K562 (cell line): ENCODE measurements around the gene PTCH2. TPM values are rescaled to one million over a fixed set of nuclear protein-coding genes. Genes with fewer than 3 reads are reported as not detected.

ENCODE experiments used
- ARID1B ChIP-seq: fragments of 450-650 bp; IDR thresholded peaks from 2 replicates; pipeline ENCODE4 v1.6.1; 2016; ENCODE audit warnings: antibody characterized with exemption, mild to moderate bottlenecking, inconsistent platforms
- GTF2F1 ChIP-seq: IDR thresholded peaks from 2 replicates; pipeline ENCODE4 v1.6.1; 2011; ENCODE audit warnings: low read depth, low read length, improper control_type of control experiment
- MGA ChIP-seq: fragments of 450-650 bp; IDR thresholded peaks from 2 replicates; pipeline ENCODE4 v1.6.1; 2016; ENCODE audit warnings: mild to moderate bottlenecking, moderate library complexity
- MNT ChIP-seq, 2 experiments: fragments of 450-650 bp; conservative IDR thresholded peaks; 2 replicates each; pipeline ENCODE4 v1.6.1; 2017; ENCODE audit warnings: mild to moderate bottlenecking in 2 of 2, moderate library complexity in 2 of 2
- PCBP2 ChIP-seq: fragments of 200-400 bp; formaldehyde crosslinking; IDR thresholded peaks from 2 replicates; pipeline ENCODE4 v1.6.1; 2018; ENCODE audit warnings: low read length, low read depth, mild to moderate bottlenecking, moderate library complexity; ENCODE audit not compliant: poor library complexity, severe bottlenecking
- SMAD1 ChIP-seq: fragments of 150-350 bp; IDR thresholded peaks from 2 replicates; pipeline ENCODE4 v1.6.1; 2014; ENCODE audit warnings: low read length, low read depth; ENCODE audit not compliant: partially characterized antibody
- SP2 ChIP-seq: IDR thresholded peaks from 2 replicates; pipeline ENCODE4 v1.6.1; 2011; ENCODE audit warnings: mild to moderate bottlenecking, low read depth, low read length, moderate library complexity; ENCODE audit not compliant: poor library complexity, severe bottlenecking; ENCODE audit errors: extremely low read depth
- SRSF3 ChIP-seq: fragments of 200-400 bp; formaldehyde crosslinking; IDR thresholded peaks from 2 replicates; pipeline ENCODE4 v1.6.1; 2016; ENCODE audit warnings: mild to moderate bottlenecking, low read length, moderate library complexity; ENCODE audit not compliant: insufficient read depth
- TFAM ChIP-seq: fragments of 250-450 bp; sonication (Bioruptor Pico); conservative IDR thresholded peaks from 2 replicates; pipeline ENCODE4 v1.5.0; 2021; ENCODE audit warnings: mild to moderate bottlenecking, moderate library complexity
- ZFP30 ChIP-seq: fragments of 250-450 bp; sonication (Bioruptor Pico); IDR thresholded peaks from 2 replicates; pipeline ENCODE4 v1.8.0; 2022; ENCODE audit warnings: moderate library complexity, mild to moderate bottlenecking, inconsistent platforms, borderline replicate concordance
- ZNF655 ChIP-seq: fragments of 250-450 bp; sonication (Bioruptor Pico); IDR thresholded peaks from 2 replicates; pipeline ENCODE4 v1.5.0; 2021
- polyA plus RNA-seq, 8 experiments: library from polyadenylated mRNA; depleted of rRNA in 4 of 8; stranded (reverse) in 5 of 8; unstranded in 3 of 8; fragments of >200 nt; fragmentation: Nextera tagmentation in 2 of 8; fragmentation: Illumina TruSeq in 1 of 8; extraction: Ambion mirVana in 2 of 8; extraction: Trizol in 1 of 8; gene quantifications; 2 replicates each; pipeline versions ENCODE4 v1.2.1 to v1.2.3, GENCODE V29; 2011 to 2014; ENCODE audit warnings: inconsistent platforms in 1 of 8, missing spikeins in 1 of 8
- total RNA-seq, 7 experiments: library from RNA; depleted of rRNA in 6 of 7; stranded (reverse); fragments of >200 nt in 6 of 7; fragmentation: Illumina TruSeq in 2 of 7; extraction: Trizol in 2 of 7; gene quantifications; 2 replicates each; pipeline versions ENCODE4 v1.2.1 to v1.2.3, GENCODE V29; 2011 to 2021; ENCODE audit warnings: low replicate concordance in 1 of 7

PTCH2 gene
- total and polyA plus RNA-seq, 9 of the 15 experiments (the other 6 are each of a cell fraction or from before 2014, with no cell fraction given): 0.15 to 27.3 (median 0.48) TPM; not detected in 1

- peak; percentile 90 for TF ChIP-seq MGA
- TF ChIP-seq TFAM (CRISPR knock-in tag): no peak
- TF ChIP-seq SP2: peak; percentile 16
- TF ChIP-seq ARID1B: peak; percentile 81
- peak; percentile 98 for TF ChIP-seq SMAD1
- no peak for TF ChIP-seq ZFP30 (CRISPR knock-in tag)
- no peak; the same call in 1 of the 2 replicates for TF ChIP-seq ZNF655 (CRISPR knock-in tag)
- TF ChIP-seq SRSF3: 0 out of 2 replicates have a peak, but pooled peaks have one; percentile 42
- no peak for TF ChIP-seq PCBP2
- TF ChIP-seq GTF2F1: peak; percentile 95
- peak; percentile 96 to 98 for TF ChIP-seq MNT (conservative IDR thresholded peaks at IDR 0.05)
Measured at GRCh38 chr1:44775078-44775929, 67.7 kb downstream of the PTCH2 start, which contains the start of gene RPS8 (continued).
